Measurements from ENCODE around the gene ZBTB8OS.
"Not testable (repeated sequence)": the region's sequence is repeated elsewhere in the genome, so short reads cannot be mapped to it uniquely, and the experiment has no call there.

Gene ZBTB8OS

DNA sequence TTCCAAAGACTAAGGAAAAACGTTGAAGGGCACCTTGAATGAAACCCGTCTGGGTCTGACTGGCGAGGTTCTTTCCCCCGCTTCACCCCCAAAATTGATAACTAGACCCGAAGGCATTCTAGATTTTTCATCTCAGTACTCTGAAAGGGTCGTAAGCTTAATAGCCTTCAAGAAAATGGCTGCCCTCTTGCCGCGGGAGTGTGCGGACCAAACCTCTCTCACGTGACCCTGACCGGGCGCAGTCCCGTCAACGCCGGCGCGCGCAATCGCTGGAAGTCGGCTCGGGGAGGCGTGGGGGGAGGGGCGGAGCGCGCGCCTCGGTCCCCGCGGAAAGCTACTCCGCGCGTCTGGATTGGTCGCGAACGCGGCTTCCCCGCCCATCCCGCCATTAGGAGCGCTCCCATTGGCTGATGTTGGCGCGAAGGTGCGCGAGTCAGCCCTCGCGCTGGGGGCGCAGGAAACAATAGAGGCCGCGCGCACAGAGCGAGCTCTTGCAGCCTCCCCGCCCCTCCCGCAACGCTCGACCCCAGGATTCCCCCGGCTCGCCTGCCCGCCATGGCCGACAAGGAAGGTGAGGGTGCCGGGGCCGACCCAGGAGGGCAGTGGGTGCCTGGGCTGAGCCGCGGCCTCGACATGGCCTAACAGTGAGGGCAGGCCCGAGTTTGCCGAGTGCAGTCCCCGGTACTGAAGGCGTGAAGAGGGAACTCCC, 556 bp upstream of the ZBTB8OS start, which contains the start of gene RBBP4:
Gene RBBP4 (plus strand): TSS at position 457 of the 709 bp plus-strand sequence. CDS start 99 bp downstream, at position 556.
- peak; percentile 98 for DNase-seq (ENCODE audit: low spot score)

DNA sequence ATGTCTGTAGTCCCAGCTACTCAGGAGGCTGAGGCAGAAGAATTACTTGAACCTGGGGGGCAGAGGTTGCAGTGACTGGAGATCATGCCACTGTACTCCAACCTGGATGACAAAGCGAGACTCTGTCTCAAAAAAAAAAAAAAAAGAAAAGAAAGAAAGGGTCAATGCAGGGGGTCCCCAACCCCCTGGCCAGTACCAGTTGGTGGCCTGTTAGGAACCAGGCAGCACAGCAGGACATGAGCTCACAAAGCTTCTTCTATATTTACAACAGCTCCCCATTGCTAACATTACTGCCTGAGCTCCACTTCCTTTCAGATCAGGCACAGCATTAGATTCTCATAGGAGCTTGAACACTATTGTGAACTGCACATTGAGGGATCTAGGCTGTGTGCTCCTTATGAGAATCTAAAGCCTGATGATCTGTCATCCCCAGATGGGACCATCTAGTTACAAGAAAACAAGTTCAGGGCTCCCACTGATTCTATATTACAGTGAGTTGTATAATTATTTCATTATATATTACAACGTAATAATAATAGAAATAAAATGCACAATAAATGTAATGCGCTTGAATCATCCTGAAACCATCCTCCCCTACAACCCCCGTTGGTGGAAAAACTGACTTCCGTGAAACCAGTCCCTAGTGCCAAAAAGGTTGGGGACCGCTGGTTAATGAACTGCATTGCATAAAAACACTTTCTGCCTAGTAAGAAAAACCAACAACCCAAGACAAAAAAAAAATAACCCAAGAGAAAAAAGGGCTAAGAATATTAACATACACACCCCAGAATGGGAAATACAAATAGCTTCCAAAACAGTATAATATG, 2.8 kb downstream of the ZBTB8OS start:
- DNase-seq (ENCODE audit: low spot score), result no peak

DNA sequence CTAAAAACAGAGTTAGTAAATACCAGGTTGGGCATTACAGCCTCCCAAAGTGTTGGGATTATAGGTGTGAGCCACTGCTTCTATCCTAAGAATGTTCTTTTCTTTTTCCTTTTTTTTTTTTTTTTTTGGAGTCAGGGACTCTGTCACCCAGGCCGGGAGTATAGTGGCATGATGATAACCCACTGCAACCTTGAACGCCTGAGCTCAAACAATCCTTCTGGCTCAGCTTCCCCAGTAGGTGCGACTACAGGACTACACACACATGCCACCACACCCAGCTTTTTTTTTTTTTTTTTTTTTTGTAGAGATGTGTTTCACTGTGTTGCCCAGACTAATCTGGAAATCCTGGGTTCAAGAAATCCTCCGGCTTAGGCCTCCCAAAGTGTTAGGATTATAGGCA, 5.9 kb downstream of the ZBTB8OS start:
- DNase-seq (ENCODE audit: low spot score), result no peak

DNA sequence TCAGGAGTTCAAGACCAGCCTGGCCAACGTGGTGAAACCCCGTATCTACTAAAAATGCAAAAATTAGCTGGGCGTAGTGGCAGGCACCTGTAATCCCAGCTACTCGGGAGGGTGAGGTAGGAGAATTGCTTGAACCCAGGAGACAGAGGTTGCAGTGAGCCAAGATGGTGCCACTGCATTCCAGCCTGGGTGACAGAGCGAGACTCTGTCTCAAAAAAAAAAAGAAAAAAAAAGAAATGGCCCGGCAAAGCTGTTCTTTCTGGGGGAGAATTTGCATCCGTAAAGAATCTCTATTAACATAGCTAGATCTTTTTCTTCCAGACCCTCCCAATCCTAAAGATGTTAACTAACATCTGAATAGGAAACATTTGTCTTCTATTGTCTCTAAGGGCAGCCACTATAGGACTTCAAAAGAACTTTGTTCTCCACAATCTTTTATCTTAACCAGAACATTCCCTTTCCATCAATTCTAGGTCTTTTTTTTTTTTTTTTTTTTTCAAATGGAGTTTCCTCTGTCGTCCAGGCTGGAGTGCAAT, 8.0 kb downstream of the ZBTB8OS start:
- not testable (repeated sequence) for DNase-seq (ENCODE audit: low spot score)

DNA sequence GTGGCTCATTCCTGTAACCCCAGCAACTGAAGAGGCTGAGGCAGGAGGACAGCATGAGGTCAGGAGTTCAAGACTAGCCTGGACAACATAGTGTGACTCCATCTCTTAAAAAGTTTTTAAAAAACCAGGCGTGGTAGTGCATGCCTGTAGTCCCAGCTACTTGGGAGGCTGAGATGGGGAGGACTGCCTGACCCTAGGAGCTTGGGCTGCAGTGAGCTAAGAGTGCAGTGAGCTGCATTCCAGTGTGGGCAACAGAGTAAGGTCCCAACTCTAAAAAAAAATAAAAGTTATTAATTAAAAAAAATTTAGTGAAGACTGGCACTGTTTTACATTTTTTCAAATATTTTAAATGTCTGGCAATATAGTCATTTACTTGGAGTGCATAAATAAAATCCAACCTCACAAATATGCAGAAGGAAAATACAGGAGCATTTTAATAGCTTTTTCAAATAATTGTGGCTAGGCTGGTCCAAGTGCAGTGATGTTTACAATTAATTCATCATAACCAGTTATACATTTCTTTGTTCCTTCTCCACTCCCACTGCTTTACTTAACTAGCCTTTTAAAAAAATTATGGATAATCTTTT, 10.8 kb downstream of the ZBTB8OS start:
- no peak for DNase-seq (ENCODE audit: low spot score)

DNA sequence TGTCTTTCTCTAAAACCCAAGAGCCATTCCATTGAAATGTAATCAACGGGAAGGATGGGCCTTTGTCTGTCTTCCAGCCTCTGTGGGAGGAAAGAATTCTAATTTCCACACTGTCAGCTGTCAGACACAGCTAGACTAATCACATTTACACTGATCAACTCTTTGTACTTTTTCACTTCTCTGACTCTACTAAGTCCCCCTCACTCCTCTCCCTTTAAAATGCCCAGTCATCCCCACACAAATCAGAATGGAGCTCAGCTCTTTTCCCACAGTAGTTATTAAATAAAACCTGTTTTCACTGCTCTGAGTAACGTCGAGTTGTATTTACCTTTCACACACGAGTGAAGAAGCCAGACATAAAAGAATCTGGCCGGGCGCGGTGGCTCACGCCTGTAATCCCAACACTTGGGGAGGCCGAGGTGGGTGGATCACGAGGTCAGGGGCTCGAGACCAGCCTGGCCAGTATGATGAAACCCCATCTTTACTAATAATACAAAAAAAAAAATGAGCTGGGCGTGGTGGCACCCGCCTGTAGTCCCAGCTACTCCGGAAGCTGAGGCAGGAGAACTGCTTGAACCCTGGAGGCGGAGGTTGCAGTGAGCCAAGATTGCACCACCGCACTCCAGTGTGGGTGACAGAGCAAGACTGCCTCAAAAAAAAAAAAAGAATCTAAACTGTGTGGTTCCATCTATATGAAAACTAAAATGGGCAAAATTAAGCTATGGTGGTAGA, 13.3 kb downstream of the ZBTB8OS start:
- no peak for DNase-seq (ENCODE audit: low spot score)

DNA sequence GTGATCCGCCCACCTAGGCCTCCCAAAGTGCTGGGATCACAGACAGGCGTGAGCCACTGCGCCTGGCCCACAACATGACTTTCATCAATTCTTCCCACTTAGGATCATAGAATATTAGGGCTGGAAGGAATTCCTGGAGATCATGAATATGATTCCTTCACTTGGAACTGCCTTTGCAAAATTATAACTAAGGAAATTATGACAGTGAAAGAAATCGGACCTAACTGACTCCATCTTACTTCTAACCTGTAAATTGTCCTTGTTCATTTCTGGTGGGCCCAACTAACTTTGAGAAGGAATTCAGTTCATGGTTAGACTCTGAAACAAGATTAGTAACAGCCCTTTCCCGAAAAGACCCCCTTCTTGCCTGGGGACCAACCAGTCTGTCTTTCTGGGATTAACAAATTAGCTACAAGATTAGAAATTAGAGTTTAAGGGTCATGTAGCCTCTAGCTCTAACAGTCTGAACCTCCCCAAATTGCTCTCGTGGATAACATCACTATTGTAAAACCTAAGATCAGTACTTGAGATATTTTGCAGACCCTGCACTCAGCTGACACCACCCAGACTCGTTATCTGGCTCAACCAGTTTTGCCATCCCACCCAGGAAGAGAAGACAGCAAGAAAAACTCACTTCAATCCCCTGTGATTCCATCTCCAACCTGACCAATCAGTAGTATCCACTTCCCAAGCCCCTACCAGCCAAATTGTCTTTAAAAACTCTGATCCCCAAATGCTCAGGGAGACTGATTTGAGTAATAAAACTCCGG, 14.7 kb downstream of the ZBTB8OS start:
- no peak for DNase-seq (ENCODE audit: low spot score)

DNA sequence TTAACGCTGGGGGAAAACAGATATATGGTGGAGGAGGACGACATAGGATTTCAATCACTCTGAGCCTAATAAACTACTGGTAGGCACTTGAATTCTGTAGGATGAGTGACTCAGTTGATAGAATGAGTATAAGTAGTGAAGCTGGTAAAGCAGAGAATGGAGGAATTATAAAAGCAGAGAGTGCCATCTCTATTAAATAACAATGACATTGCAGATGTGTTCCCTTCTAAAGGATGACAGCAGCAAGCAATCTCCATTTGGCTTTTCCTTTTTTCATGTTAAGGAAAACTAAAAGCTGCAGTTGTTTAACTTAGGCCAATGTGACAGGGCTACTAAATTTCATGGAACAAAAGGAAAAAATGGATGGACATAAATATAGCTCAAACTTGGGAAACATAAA, 17.5 kb downstream of the ZBTB8OS start:
- DNase-seq (ENCODE audit: low spot score), result no peak

DNA sequence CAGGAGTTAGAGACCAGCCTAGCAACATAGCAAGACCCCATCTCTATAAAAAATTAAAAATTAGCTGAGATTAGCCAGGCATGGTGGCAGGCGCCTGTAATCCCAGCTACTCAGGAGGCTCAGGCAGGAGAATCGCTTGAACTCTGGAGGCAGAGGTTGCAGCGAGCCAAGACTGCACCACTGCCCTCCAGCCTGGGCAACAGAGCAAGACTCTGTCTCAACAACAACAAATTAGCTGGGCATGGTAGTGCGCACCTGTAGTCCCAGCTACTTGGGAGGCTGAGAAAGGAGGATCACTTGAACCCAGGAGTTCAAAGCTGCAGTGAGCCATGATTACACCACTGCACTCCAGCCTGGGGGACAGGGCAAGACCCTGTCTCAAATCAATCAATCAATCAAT, 20.2 kb downstream of the ZBTB8OS start:
- not testable (repeated sequence) for DNase-seq (ENCODE audit: low spot score)

DNA sequence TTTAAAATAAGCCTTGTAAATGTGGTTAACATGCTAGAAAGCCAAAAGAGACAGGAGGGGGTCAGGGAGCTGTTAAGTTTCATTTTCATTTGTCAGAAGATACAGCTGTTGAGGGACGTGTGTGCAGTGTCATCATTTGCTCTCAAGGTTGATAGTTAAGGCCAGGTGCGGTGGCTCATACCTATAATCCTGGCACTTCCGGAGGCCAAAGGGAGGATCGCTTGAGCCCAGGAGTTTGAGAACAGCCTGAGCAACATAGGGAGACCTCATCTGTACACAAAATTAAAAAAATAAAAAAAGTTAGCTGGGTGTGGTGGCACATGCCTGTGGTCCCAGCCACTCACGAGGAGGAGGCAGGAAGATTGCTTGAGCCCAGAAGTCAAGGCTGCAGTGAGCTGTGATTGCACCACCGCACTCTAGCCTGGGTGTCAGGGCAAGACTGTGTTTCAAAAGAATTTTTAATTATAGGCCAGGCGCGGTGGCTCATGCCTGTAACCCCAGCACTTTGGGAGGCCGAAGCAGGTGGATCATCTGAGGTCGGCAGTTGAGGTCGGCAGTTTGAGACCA, 22.7 kb downstream of the ZBTB8OS start:
- DNase-seq (ENCODE audit: low spot score), result no peak

DNA sequence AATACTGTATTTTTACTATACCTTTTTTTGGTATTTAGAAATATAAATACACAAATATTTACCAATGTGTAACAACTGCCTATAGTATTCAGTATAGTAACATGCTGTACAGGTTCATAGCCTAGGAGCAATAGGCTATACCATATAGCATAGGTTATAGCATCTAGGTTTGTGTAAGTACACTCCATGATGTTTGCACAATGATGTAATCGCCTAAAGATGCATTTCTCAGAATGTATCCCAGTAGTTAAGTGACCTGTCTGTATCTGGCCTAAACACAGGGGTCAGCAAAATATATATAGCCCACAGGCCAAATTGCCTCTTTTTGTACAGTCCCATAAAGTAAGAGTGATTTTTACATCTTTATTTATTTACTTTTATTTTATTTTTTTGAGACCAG, 24.2 kb downstream of the ZBTB8OS start:
- DNase-seq (ENCODE audit: low spot score), result no peak

DNA sequence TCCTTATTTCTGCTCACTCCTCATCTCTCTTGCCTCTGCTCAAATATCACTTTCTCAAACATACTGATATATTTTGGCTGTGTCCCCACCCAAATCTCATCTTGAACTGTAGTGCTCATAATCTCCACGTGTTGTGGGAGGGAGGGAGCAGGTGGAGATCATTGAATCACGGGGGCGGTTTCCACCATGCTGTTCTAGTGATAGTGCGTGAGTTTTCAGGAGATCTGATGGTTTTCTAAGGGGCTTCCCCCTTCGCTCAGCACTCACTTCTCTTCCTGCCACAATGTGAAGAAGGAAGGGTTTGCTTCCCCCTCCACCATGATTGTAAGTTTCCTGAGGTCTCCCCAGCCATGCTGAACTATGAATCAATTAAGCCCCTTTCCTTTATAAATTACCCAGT, 26.6 kb downstream of the ZBTB8OS start:
- DNase-seq (ENCODE audit: low spot score), result no peak

DNA sequence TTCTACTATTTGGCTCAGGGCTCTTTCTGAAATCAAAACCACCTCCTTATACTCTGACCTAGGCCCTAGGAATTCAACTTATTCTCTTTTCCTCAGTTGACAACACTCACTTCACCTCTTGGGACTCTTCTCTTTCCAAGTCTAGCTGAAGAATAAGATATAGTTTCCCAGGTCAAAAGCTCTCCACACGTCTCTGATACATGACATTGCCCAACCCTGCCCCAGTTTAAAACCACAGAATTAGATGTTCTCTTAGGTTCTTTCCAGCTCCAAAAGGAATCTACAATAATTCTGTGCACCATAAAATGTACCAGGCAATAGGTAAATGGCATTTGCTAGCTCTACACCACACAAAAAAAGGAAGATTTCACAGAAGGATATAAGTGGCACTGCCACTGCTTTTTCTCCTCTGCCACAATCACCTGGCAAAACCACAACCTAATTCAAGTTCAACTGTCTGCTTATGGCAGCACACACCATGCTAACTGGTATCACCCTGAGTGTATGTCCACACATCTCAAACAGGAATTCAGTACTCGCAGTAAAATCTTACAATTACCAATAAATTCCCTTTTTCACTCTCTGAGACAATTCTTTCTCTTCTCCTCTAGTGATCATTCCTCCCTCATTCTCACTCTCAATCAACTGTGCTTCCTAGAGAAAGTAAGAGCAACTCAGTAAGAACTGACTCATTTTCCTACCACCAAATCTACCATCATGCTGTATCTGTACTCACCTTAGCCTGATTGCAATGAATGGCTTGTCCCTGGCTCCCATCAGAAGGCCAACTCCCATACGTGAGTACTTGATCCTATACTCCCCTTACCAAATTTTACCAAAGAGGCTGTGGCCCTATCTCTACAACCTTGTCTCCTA, 27.3 kb downstream of the ZBTB8OS start:
- DNase-seq (ENCODE audit: low spot score), result no peak

DNA sequence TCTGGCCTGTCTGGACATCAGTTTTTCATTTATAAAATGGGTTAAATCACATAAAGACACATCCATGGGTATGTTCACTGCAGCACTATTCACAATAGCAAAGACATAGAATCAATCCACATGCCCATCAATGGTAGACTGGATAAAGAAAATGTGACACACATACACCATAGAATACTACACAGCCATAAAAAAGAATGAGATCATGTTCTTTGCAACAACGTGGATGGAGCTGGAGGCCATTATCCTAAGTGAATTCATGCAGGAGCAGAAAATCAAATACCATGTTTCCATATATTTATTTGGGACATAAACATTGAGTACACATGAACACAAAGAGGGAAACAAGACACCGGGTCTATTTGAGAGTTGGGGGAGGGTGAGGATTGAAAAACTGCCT, 28.1 kb downstream of the ZBTB8OS start:
- DNase-seq (ENCODE audit: low spot score), result no peak

DNA sequence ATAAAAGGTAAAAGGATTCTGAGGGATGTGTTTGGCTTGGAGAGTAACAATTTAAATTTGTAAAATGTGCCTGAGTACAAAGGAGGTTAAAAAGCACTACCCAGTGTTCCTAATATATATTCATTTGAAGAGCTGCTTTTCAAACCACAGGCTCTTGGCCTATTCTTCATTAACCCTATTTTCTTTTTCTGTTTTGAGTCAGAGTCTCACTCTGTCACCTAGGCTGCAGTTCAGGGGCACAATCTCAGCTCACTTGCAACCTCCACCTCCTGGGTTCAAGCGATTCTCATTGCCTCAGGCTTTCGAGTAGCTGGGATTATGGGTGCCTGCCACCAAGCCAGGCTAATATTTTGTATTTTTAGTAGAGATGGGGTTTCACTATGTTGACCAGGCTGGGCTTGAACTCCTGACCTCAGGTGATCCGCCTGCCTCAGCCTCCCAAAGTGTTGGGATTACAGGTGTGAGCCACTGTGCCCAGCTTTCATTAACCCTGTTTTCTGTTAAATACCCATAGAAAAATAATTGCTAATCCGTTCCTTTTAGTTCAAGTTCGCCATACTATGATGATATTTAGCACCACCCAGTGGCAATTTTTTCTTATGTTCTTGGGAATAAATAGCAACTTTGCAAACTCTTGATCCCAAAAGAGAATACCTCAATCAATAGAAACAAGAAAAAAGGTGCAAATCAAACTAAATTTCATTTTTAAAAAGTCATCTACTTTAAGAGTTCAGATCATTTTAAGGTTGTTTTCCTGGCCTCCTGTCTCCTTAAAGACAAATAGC, 30.5 kb downstream of the ZBTB8OS start:
- DNase-seq (ENCODE audit: low spot score), result no peak

DNA sequence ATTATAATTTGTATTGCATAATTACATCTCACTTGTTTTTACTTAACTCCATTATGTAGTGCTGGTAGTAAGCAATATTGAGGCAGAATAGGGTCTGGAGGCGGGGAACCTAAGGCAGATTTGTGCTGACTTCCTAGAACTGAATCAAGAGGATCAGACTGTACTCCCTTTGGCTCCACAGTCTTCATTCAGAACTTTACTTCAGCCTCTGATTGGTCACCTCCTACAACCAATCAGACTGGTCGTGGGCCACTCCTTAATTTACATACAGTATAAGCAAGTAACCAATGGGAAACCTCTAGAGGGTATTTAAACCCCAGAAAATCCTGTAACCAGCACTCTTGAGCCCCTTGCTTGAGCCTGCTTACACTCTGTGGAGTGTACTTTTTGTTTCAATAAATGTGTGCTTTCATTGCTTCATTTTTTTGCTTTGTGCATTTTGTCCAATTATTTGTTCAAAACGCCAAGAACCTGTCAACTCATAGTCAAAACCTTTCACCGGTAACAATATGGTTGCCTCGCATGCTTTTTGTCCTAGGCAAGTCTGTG, 31.6 kb downstream of the ZBTB8OS start:
- no peak for DNase-seq (ENCODE audit: low spot score)

DNA sequence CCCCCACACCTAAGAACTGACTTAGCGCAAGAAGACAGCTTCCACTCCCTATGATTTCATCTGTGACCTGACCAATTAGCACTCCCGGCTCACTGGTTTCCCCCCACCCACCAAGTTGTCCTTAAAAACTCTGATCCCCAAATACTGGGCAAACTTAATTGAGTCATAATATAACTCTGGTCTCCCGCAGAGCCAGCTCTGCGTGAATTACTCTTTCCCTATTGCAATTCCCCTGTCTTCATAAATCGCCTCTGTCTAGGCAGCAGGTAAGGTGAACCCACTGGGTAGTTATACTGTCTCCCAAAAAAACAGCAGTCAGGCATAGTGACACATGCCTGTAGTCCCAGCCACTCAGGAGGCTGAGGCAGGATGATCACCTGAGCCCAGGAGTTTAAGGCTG, 36.9 kb downstream of the ZBTB8OS start:
- DNase-seq (ENCODE audit: low spot score), result no peak

DNA sequence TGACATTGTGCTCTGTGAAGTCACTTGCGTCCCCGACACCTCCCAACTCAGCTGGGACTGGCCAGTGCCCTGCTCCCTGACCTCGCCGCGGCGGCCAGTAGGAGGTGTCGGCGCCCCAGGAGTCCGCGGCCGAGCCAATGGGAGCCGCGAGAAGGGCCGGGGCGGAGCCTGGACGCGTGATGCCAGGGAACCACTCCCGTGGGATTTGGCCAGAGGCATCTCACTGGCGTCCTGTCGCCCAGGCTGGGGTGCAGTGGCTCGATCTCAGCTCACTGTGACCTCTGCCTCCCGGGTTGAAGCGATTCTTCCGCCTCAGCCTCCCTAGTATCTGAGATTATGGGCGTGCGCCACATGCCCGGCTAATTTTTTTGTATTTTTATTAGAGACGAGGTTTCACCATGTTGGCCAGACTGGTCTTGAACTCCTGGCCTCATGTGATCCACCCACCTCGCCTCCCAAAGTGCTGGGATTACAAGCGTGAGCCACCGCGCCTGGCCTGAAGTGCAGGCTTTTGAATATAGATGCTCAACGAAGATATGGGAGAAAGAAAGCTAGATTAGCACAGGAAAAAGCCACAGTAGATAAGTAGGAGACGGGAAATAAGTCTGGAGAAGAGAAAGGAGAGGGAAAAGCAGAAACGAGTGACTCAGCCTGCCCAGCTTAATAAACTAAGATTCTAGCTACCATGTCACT, 38.0 kb downstream of the ZBTB8OS start:
- DNase-seq (ENCODE audit: low spot score), result peak; percentile 96
